Activated CD8-positive, alpha-beta memory T cell treated with anti-CD3 and anti-CD28 coated beads for 1 hour (primary cell): ENCODE measurements around the gene SLC19A1.
"Not testable (repeated sequence)": the region's sequence is repeated elsewhere in the genome, so short reads cannot be mapped to it uniquely, and the experiment has no call there.

ENCODE experiments used
- DNase-seq, 2 donors: peaks; one replicate each; pipeline ENCODE4 v3.0.0-alpha.2; 2020; ENCODE audit warnings: low read depth in 1 of 2; ENCODE audit errors: extremely low read depth in 1 of 2

Gene SLC19A1

GRCh38 chr21:45535341-45536081 is 6.7 kb downstream of the SLC19A1 start:
- DNase-seq = no peak

GRCh38 chr21:45534636-45535331 is 7.5 kb downstream of the SLC19A1 start:
- no peak for DNase-seq

DNA sequence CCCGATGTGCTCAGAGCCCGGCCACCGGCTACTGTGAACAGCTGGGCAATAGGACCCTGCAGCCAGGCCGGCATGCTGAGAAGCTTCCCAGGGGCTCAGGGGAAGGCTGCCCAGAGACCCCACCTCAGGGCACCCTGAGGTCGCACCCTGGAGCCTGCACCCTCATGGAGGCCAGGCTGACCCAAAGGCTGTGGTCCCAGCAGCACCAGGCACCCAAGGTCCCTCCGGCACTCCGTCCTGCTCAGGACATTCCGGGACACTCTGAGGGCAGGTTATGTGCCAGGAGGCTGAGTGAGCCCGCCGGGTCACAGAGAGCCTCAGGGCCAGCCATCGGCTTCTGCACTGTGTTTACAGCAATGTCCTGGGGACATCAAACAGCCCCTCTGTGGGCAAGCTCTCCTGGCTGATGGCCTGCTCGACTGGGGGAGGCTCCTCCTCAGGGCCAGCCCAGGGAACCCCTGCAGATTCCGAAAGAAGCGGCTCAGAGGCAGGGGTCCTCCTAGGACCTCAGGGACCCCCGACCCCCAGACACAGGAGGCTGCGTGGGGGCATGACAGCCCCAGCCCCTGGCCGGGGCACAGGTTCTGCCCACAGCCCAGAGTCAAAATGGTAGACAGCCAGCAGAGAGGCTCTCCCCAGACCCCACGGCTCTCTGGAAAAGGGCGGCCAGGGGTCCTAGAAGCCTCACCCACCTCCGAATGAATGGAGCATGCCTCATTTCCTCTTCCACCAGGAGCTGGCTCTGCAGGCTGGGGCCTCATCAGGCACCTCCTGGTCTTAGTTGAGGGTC is 8.2 kb downstream of the SLC19A1 start:
- no peak for DNase-seq

- no peak for DNase-seq
Observed at GRCh38 chr21:45533361-45533845, 8.8 kb downstream of the SLC19A1 start.

DNA sequence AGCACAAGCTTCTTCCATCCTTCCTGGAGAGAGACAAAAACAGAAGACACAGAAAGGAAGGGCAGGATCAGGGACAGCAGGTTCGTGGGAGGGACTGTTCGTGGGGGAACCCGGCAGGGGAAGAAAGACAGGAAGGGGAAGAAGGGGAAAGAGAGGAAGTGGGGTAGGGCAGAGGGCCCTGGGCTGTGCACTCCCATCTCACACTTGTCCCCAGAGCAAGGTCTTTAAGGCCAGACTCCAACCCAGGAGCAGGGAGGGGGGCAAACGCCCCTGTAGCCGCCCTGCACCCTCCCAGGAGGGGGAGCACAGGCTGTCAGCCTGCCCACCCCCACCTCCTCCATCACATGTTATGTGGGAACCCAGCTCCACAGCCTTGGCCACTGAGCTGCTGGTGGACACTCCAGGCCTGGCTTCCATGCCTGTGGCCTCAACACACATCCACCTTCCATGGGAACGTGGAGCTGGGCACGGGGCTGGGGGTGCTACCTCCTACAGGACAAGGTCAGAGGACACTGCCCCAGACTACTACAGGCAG is 9.3 kb downstream of the SLC19A1 start:
- no peak for DNase-seq

- no peak for DNase-seq
Observed at GRCh38 chr21:45531393-45532215, 10.6 kb downstream of the SLC19A1 start.

DNA sequence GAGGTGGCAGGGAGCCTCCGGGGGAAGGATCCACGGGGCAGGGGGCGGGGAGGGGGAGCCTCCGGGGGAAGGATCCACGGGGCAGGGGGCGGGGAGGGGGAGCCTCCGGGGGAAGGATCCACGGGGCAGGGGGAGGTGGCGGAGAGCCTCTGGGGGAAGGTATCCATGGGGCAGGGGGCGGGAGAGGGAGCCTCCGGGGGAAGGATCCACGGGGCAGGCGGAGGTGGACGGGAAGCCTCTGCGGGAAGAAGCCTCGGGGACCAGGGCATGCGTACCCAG is 11.2 kb downstream of the SLC19A1 start:
- DNase-seq = not testable (repeated sequence)

DNA sequence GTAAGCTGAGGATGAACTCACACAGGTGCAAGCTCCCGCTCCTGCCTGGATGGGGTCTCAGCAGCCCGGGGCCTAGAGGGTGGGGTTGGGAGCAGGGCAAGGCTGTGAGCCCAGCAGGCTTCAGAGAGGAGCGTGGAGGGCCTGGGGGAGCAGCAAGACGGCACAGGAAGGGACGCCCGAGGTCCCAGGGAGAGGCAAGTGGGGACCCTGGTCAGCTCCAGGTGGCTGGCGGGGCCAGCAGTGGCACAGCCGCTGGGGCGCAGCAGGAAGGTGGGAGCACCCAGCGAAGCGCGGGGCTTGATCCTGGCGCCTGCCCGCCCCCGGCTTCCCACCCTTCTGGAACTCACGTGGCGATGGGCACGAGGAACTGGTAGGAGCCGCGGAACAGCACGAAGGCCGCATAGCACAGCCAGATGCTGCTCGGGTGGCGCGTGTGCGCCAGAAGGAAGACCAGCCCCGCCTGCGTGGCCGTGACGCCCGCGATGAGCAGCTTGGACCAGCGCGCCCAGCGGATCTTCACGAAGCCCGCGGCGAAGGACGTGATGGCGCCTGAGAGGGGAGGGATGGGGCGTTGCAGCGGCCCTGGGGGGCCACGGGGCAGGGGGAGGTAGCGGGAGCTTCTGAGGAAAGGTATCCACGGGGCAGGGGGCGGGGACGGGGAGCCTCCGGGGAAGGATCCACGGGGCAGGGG is 11.7 kb downstream of the SLC19A1 start:
- DNase-seq = no peak

- DNase-seq = no peak
Observed at GRCh38 chr21:45529785-45530422, 12.3 kb downstream of the SLC19A1 start.

- DNase-seq = no peak
Observed at GRCh38 chr21:45528981-45529784, 13.1 kb downstream of the SLC19A1 start.

DNA sequence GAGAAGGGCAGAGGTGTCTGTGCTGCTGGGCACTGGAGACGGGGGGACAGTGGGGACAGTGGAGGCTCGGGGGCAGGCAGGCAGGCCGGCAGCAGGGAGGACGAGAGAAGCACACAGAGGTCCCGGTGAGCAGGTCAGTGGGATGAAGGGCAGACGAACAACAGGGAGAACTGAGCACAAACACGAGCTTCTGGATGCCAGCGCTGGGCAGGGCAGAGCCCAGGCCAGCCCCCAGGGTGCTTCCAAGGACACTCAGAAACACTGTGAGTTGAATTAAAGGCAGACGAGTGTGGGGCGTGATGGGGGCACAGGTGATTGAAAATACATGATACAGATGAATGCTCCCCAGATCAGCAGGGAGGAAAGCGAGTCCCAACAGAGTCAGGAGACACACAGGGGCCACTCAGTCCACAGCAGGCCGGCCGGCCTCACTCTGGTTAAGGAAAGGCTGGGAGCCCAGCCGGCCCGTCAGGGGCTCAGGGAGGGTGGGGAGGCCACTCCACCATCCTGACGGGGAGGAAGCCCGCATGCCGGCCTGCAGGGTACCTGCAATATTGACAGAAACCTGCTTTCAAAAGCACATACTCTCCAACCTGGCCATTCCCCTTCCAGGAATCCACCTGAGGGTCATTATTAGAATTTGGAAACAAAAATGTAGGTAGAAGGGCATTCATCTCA is 14.1 kb downstream of the SLC19A1 start:
- no peak for DNase-seq

- DNase-seq = not testable (repeated sequence)
Observed at GRCh38 chr21:45527151-45527999, 14.9 kb downstream of the SLC19A1 start.

GRCh38 chr21:45525910-45526306 is 16.3 kb downstream of the SLC19A1 start:
- no peak for DNase-seq

DNA sequence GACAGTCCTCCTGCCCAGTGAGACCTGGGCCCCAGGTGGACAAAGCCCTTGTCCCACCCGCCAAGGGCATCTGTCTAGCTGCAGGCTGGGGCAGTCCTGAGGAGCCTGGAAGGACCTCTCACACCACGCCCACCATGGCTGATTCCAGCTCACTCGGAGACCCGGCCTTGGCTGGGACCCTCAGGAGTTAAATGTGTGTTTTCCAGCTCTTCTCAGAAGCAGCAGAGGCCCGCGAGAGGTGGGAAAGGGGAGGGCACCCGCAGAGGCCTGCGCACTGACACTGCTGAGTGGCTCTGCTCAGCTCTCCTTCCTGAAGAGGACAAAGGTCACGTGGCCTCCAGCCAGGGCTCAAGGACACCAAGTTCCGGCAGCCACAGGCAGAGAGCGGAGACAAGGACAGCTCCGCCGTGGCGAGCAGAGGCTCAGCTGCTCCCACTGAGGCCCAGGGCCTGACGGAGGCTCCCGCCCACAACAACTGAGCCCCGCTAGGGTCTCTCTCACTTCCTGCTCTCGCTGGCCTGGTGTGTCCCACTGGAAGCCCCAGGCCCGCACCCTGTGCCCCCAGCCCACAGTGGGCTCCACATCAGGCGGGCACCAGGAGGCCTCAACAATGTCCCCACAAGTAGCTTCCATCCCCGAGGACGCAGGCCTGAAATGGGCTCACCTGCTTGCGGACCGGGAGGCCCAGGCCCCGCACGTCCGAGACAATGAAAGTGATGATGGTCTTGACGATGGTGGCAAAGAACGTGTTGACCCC is 16.9 kb downstream of the SLC19A1 start:
- no peak for DNase-seq

DNA sequence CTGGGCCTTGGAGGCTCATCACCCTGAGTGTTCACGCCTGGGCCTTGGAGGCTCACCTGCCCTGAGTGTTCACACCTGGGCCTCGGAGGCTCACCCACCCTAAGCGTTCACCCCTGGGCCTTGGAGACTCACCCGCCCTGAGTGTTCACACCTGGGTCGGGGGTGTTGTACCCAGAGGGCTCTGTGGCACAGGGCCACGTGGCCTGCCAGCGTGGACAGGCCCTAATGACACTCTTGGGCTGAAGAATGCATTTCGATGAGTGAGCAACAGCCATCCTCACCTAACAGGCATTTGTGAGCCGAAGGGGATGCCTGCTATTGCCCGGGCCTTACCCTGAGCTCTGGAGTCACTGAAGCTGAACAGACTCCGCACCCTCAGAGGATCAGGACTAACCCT is 17.5 kb downstream of the SLC19A1 start:
- DNase-seq = no peak

GRCh38 chr21:45523411-45524101 is 18.7 kb downstream of the SLC19A1 start:
- DNase-seq = no peak
